ENCODE data around the gene LRRC28.

Gene LRRC28

DNA sequence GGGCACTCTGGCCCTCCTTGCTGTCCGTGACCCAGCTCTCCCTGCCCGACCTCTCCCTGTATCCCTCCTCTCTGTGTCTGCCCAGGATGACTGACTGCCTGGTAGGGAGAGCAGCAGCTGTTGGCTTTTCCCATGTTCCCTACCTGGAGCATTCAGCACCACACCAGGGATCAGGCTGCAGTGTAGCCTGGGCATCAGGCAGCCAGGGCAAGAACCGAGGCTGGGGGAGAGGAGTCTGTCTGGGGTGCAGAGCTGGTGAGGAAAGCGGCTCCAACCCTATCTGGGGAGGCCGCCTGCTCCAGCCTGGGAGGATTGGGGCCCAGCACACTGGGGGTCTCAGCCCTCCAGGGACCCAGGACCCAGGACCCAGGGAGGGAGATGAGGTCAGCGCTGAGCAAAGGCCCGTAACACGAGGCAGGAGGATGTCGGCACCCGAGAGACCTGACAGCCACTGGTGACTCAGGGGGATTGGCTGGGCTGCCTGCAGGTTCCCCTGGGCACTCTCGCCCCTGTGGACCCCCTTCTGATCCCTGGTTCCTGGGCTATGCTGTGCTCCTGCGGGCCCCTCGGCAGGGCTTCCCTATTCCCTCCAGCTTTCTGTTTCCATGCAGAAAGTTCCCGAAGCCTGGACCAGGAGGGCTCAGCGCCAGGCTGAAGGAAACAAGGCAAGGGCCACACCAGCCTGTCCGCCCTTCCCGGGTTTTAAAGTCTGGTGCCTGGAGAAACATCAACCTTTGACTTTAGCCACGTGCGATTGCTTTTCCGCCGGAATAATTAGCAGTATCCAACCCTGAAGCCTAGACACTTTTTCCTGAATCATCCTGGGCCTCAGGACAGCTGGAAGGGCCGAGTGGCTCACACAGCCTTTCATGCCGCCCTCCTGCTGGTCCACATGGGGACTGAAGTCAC is 186.3 kb downstream of the LRRC28 start:
- no peak for DNase-seq

DNA sequence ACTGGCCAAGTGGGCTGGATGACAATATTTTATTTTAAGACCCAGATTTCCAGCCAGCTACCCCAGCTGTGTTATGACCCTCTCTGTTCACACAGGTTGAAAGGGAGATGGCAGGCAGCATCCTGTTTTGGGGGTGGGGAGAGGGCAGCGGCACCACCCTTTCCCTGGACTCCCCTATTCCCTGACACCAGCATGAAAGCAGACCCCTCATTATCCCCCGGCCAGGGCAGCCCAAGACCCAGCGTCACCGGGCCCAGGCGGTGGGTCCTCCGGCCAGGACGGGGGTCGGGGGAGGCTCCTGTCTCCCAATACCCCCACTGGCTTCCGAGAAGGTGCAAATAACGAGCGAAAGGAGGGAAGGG is 186.9 kb downstream of the LRRC28 start:
- DNase-seq: no peak

DNA sequence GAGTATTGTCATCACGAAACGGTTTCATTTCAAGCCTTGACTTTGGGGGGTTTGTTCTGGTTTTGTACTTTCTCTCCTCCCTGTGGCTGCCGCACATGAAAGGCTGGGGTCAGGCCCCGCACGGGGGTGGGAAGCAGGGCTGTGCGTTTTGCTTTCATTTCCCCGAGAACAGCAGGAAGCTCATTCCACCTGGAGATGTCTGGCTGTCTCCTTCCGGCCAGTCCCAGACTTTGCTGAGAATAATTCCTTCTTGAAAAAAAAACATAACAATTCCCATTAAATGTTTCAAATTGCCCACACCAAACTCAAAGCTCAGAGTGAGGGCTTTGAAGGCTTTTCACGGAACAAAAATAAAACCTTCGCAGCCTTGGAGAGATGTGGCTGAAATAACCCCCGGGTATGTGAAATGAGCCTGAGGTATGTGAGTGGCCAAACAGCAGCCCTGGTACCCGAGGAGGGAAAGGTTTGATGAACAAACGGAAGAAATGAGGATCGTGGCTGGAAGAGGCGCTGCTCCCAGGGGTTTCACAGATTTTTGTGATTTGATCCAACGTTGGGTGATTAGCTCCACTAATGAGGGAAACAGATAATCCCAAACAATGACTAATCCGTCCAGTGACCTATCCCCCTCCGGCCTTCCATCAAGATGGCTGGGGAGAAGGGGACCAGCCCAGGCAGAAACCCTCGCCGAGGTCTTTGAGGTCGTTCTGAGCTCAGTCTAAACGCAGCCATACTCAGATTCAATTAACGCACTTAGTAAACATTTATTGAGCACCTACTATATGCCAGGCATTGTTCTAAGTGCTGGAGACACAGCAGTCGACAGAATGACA is 187.6 kb downstream of the LRRC28 start:
- DNase-seq: no peak

DNA sequence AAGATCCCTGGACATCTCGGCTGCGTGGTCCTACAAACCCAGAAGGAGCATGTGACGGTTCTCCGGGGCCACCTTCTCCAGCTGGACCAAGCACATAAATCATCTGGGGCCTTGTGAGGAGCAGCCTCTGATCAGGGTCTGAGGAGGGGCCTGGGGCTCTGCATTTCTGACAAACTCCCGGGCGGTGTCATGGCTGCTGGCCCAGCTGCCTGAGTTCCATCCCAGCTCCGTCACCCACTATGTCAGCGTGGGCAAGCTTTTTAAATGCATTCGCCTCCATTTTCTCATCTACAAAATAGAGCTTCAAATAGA is 188.2 kb downstream of the LRRC28 start:
- DNase-seq: no peak

DNA sequence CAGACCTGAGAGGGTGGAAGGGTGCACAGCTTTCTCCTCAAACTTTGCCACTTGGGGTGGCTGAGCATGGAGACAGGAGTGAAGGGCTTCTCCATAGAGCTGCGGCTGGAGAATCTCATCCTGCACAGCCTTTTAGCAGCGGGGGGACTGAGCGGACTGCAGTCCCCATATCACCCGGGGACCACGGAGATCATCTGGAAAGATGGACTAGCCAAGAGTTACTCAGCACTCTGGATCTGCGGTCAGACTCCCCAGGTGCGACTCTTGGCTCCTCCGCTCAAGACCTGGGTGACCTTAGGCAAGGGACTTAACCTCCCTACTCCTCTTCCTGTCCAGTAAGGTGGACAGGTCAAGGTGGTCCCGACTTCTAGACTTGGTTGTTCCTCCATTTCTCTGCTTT is 188.7 kb downstream of the LRRC28 start:
- no peak for DNase-seq

Measured in fibroblast of skin of abdomen (primary cell).